Astrocyte of the spinal cord (primary cell): ENCODE measurements around the gene PABPN1.
"Not testable (repeated sequence)": the region's sequence is repeated elsewhere in the genome, so short reads cannot be mapped to it uniquely, and the experiment has no call there.

ENCODE experiments used
- DNase-seq: peaks from one replicate; pipeline ENCODE4 v3.0.0; 2011; ENCODE audit warnings: low read depth, low spot score
- H3K4me3 ChIP-seq: 2 replicates; pipeline ENCODE4 v1.5.1; 2011; ENCODE audit warnings: low read depth, mild to moderate bottlenecking, low read length, moderate library complexity
- in situ Hi-C: cut with HindIII; loops from 2 replicates; pipeline ENCODE4 v1.10.0; 2017; ENCODE audit warnings: low sequenced_read_pairs
- TF ChIP-seq, protein P1 (sequence below): IDR thresholded peaks from 2 replicates; pipeline ENCODE4 v1.5.1; 2012; ENCODE audit warnings: low read depth, mild to moderate bottlenecking, low read length, inconsistent platforms

PABPN1 gene

DNA sequence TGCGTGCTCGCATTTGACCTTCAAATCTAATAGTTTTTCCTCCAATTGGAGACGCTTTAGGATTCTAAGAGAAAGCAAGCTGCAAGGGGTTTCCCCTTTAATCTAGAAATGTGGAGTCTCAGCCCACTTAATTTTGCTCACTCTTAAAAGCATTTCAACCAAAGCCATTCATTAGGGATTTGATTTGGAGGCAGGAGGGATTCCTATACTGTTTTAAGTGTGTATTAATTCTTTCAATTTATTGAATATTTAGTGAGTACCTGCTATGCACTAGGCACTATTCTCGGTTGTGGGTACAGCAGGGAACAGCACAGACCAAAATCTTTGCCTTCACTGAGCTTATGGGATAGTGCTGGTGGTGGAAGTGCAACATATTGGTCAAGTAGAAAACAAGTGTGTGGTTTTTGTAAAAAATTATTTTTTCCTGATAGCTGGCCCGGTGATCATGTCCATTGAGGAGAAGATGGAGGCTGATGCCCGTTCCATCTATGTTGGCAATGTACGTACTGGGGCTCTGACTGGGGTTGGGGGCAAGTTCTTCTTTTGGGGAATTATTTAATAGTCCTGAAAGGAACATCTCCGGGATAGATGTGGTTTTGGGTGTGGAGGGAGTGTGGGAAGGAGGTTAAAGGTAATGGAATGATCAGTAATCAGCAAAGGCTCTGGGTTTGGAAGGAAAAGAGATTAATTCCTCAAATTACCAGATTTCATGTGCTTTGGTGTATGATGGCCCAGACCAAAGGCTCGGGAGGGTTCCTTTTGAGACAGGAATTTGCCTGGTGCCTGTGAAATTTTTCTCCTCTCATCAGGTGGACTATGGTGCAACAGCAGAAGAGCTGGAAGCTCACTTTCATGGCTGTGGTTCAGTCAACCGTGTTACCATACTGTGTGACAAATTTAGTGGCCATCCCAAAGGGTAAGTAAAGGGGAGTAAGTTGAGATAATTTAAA, 1.6 kb downstream of the PABPN1 start:
- TF ChIP-seq, protein P1, sequence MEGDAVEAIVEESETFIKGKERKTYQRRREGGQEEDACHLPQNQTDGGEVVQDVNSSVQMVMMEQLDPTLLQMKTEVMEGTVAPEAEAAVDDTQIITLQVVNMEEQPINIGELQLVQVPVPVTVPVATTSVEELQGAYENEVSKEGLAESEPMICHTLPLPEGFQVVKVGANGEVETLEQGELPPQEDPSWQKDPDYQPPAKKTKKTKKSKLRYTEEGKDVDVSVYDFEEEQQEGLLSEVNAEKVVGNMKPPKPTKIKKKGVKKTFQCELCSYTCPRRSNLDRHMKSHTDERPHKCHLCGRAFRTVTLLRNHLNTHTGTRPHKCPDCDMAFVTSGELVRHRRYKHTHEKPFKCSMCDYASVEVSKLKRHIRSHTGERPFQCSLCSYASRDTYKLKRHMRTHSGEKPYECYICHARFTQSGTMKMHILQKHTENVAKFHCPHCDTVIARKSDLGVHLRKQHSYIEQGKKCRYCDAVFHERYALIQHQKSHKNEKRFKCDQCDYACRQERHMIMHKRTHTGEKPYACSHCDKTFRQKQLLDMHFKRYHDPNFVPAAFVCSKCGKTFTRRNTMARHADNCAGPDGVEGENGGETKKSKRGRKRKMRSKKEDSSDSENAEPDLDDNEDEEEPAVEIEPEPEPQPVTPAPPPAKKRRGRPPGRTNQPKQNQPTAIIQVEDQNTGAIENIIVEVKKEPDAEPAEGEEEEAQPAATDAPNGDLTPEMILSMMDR: no peak
- H3K4me3 ChIP-seq: peak overlapping the region; percentile 84
- no peak for DNase-seq
- in situ Hi-C loops: no loop called here

DNA sequence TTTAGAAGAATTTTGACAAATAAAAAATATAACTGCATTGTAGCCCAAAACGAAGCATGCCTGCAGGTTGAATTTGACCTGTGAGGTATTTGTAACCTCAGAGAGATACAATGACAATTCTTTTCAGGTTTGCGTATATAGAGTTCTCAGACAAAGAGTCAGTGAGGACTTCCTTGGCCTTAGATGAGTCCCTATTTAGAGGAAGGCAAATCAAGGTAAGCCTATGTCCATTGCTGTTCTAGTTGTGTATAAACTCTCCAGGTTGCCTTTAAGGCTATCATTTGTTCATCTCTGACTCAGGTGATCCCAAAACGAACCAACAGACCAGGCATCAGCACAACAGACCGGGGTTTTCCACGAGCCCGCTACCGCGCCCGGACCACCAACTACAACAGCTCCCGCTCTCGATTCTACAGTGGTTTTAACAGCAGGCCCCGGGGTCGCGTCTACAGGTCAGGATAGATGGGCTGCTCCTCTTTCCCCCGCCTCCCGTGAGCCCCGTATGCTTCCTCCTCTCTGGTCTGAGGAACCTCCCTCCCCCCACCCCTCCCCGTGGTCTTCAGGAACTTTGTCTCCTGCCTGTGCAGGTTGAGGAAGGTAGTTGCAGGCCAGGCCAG, 2.7 kb downstream of the PABPN1 start:
- TF ChIP-seq, protein P1: no peak
- no peak for DNase-seq
- H3K4me3 ChIP-seq: no peak overlapping the region
- in situ Hi-C loops: no loop called here

- DNase-seq: no peak
- H3K4me3 ChIP-seq: no peak overlapping the region
- TF ChIP-seq, protein P1: no peak
- in situ Hi-C loops: no loop called here
Measured at GRCh38 chr14:23324455-23324846, 3.2 kb downstream of the PABPN1 start.

DNA sequence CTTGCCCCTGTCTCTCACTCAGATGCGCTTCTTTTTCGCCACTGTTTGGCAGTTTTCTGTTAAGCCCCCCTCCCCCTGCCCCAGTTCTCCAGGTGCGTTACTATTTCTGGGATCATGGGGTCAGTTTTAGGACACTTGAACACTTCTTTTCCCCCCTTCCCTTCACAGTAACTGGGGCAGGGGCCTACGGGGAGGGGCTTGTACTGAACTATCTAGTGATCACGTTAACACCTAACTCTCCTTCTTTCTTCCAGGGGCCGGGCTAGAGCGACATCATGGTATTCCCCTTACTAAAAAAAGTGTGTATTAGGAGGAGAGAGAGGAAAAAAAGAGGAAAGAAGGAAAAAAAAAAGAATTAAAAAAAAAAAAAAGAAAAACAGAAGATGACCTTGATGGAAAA, 3.7 kb downstream of the PABPN1 start:
- DNase-seq: no peak
- TF ChIP-seq, protein P1: no peak
- no peak overlapping the region for H3K4me3 ChIP-seq
- in situ Hi-C loops: no loop called here

- in situ Hi-C loops, H3K4me3 ChIP-seq, DNase-seq: not testable (repeated sequence)
Measured at GRCh38 chr14:23325746-23326145, 4.5 kb downstream of the PABPN1 start.

DNA sequence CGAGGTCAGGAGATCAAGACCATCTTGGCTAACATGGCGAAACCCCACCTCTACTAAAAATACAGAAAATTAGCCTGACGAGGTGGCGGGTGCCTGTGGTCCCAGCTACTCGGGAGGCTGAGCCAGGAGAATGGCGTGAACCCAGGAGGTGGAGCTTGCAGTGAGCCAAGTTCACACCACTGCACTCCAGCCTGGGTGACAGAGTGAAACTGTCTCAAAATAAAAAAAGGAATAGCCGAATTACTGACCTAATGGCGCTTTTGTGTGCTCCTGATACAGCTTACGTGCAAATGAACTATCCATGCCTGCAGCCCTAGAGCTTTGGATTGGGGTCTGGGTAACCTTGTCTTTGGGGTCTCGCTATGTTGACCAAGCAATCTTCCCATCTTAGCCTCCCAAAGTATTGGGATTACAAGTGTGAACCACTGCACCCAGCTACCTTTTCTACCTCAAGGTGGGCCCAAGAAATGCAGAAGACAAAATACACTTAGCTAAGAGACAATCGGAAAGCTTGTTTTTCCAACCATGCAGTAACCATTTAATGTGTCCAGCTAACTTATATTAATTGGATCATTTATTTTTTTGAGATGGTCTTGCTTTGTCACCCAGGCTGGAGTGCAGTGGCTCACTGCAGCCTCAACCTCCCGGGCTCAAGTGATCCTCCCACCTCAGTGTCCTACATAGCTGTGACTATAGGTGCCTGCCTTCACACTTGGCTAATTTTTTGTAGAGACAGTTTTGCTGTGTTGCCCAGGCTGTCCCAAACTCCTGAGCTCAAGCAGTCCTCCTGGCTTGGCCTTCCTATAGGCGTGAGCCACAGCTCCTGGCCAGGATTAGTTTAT, 5.5 kb downstream of the PABPN1 start:
- no peak overlapping the region for H3K4me3 ChIP-seq
- DNase-seq: no peak
- TF ChIP-seq, protein P1: no peak
- in situ Hi-C loops: no loop called here
